SU-DHL-6 (cell line): ENCODE results near the gene NEDD4.
"Not testable (repeated sequence)": the region's sequence is repeated elsewhere in the genome, so short reads cannot be mapped to it uniquely, and the experiment has no call there.

Source experiments
- CTCF ChIP-seq: fragments of 200-600 bp; sonication (generic); IDR thresholded peaks from one replicate; pipeline ENCODE4 v1.5.1; 2017; ENCODE audit warnings: antibody characterized with exemption, mild to moderate bottlenecking, low read length, moderate library complexity; ENCODE audit not compliant: insufficient read depth, poor library complexity, severe bottlenecking
- EZH2phosphoT487 ChIP-seq: fragments of 200-600 bp; sonication (generic), shearing (Covaris generic); conservative IDR thresholded peaks from 2 replicates; pipeline ENCODE4 v1.6.1; 2018; ENCODE audit warnings: mild to moderate bottlenecking, antibody characterized with exemption, low read length, moderate library complexity, mixed read lengths

DNA sequence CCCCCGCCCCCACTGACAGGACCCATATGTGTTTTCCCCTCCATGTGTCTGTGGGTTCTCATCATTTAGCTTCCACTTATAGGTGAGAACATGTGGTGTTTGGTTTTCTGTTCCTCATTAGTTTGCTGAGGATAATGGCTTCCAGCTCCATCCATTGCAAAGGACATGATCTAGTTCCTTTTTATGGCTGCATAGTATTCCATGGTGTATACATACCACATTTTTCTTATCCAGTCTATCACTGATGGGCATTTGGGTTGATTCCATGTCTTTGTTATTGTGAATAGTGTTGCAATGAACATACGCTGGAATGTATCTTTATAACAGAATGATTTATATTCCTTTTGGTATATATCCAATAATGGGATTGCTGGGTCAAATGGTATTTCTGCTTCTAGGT, 171.7 kb downstream of the NEDD4 start:
- TF ChIP-seq CTCF, EZH2phosphoT487: not testable (repeated sequence)
